Colonic mucosa (tissue), 4 donors: ENCODE measurements around the gene C17orf67. TPM values are rescaled to one million over a fixed set of nuclear protein-coding genes. Genes with fewer than 3 reads are reported as not detected.

ENCODE experiments used
- DNase-seq: peaks from one replicate; pipeline ENCODE4 v3.0.0-alpha.2; 2020
- H3K27ac ChIP-seq: fragments of 200-600 bp; one replicate; pipeline ENCODE4 v1.8.0; 2021
- H3K27me3 ChIP-seq: fragments of 200-600 bp; one replicate; pipeline ENCODE4 v1.8.0; 2021
- H3K36me3 ChIP-seq: fragments of 200-600 bp; one replicate; pipeline ENCODE4 v1.8.0; 2021
- H3K4me1 ChIP-seq: fragments of 200-600 bp; one replicate; pipeline ENCODE4 v1.8.0; 2021; ENCODE audit warnings: mild to moderate bottlenecking
- H3K4me3 ChIP-seq: fragments of 200-600 bp; one replicate; pipeline ENCODE4 v1.8.0; 2021
- H3K9ac ChIP-seq, 2 donors: one replicate each; pipeline ENCODE4 v1.7.0; 2013; ENCODE audit warnings: control low read depth in 2 of 2, low read depth in 2 of 2, low read length in 2 of 2
- H3K9me3 ChIP-seq: fragments of 200-600 bp; one replicate; pipeline ENCODE4 v1.8.0; 2021
- intact Hi-C: fragments of 100-400 bp; cut with DNase I; formaldehyde crosslinking; loops from one replicate; pipeline ENCODE4 v1.14.1; 2022
- total RNA-seq, 2 donors: library from RNA; stranded (reverse); fragmentation: NEBNext Ultra II Directional in 1 of 2; extraction: Animal tissue kit (Norgen Biotek cat#: 25700) in 1 of 2; gene quantifications; one replicate each; pipeline ENCODE4 v1.2.1, GENCODE V29; 2021
- TF ChIP-seq, protein P1 (sequence below): fragments of 200-600 bp; IDR thresholded peaks from one replicate; pipeline ENCODE4 v1.8.0; 2022; ENCODE audit warnings: antibody characterized with exemption, mild to moderate bottlenecking
- donor health status: healthy.
- donor health status: DM: no; HTN: no; CAD: no.
- donor health status: DM: no; HTN: no; CAD: no.

Gene C17orf67
- total RNA-seq, 2 donors from 2014 or later, result 1.4 to 1.7 TPM

DNA sequence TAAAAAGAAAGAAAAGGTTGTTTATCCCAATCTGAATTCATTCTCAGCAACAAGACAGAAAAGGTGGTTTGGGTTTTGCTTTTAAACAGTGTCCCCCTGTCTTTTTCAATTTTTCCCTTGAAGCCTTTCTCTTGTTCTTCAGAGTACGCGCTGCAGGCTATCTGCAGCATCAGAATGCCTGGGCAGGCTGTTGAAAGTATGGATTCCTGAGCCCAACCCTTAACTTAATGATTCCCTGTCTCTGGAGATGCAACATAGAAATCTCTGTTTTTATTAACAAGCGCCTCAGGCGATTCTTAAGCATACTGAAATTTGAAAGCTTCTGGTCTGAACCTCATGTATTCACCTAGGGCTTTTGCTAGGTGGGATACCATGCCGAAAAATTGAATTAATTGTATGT is 32.4 kb upstream of the C17orf67 start:
- DNase-seq, result no peak
- Histone ChIP-seq H3K9me3 (no peaks in the 10 kb centered on the region), H3K4me3 (no peak overlapping the region), H3K27ac (no peak overlapping the region), H3K4me1 (no peaks in the 10 kb centered on the region), H3K36me3 (no peaks in the 10 kb centered on the region), H3K9ac (no peak overlapping the region), H3K27me3 (no peaks in the 10 kb centered on the region)
- intact Hi-C loops, result no loop called here
- TF ChIP-seq, protein P1, sequence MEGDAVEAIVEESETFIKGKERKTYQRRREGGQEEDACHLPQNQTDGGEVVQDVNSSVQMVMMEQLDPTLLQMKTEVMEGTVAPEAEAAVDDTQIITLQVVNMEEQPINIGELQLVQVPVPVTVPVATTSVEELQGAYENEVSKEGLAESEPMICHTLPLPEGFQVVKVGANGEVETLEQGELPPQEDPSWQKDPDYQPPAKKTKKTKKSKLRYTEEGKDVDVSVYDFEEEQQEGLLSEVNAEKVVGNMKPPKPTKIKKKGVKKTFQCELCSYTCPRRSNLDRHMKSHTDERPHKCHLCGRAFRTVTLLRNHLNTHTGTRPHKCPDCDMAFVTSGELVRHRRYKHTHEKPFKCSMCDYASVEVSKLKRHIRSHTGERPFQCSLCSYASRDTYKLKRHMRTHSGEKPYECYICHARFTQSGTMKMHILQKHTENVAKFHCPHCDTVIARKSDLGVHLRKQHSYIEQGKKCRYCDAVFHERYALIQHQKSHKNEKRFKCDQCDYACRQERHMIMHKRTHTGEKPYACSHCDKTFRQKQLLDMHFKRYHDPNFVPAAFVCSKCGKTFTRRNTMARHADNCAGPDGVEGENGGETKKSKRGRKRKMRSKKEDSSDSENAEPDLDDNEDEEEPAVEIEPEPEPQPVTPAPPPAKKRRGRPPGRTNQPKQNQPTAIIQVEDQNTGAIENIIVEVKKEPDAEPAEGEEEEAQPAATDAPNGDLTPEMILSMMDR, result no peak

DNA sequence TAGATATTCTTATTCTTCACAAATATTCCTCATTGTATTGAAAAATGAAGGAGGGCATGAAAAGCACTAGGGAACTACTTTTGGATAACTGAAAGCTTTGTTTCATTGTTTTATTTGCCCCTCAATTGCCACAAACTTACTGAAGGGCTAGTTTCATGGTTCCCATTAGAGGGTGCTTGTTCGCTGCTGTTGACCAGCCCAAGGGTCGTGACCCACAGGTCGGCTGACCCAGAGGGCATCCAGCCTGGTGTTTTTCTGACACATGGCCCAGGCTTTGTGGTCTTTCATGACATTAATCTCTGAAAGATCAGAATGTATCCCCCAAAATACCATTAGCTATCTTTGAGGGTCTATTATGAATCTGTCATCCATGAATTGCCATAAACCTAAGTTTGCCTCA is 30.3 kb upstream of the C17orf67 start:
- no peaks in the 10 kb centered on the region for H3K27me3 ChIP-seq
- H3K4me3 ChIP-seq, result no peak overlapping the region
- H3K27ac ChIP-seq, result no peak overlapping the region
- intact Hi-C loops, result no loop called here
- no peak for DNase-seq
- H3K4me1 ChIP-seq, result no peaks in the 10 kb centered on the region
- H3K9me3 ChIP-seq, result no peaks in the 10 kb centered on the region
- H3K36me3 ChIP-seq, result no peaks in the 10 kb centered on the region
- H3K9ac ChIP-seq, result no peak overlapping the region
- TF ChIP-seq, protein P1, result no peak

DNA sequence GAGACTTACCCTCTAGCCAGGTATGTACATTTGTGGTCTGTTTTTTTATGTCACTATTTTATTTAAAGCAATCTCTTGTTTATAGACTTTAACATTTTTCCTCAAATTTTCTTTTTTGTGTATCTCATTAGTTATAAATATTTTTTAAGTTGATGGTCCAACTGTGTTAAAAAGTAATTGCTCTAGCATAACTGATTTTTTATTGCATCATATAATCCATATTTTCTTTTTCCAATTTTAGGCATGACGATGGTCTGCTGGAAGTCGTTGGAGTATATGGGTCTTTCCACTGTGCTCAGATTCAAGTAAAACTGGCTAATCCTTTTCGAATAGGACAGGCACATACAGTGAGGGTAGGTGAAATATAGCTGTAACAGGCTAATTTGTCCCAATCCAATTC is 28.2 kb upstream of the C17orf67 start:
- Histone ChIP-seq H3K27me3 (no peaks in the 10 kb centered on the region), H3K9me3 (no peaks in the 10 kb centered on the region), H3K27ac (no peak overlapping the region), H3K36me3 (no peaks in the 10 kb centered on the region), H3K4me3 (no peak overlapping the region), H3K4me1 (no peaks in the 10 kb centered on the region), H3K9ac (no peak overlapping the region)
- intact Hi-C loops, result no loop called here
- TF ChIP-seq, protein P1, result no peak
- DNase-seq, result no peak

DNA sequence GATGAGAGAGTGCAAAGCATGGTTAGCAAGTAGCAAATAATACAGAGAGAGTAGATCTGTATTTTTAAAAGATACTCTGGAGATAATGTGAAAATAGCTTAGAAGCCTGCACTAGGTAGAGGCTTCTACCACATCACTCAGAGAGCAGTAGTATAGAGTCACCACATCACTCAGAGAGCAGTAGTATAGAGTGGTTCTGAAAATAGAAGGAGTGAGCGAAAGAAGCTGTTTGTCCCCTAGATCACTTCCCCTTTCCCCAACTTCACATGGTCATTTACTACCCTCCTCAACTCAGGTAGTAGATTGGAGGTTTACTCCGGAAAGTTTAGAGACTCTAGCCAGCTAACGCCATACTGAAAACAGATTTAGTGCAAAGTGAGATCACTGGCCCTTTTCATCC is 17.3 kb upstream of the C17orf67 start:
- intact Hi-C loops, result no loop called here
- Histone ChIP-seq H3K4me1 (no peaks in the 10 kb centered on the region), H3K9ac (no peak overlapping the region), H3K27ac (no peak overlapping the region), H3K9me3 (no peaks in the 10 kb centered on the region), H3K36me3 (no peaks in the 10 kb centered on the region), H3K4me3 (no peak overlapping the region), H3K27me3 (no peaks in the 10 kb centered on the region)
- DNase-seq, result no peak
- TF ChIP-seq, protein P1, result no peak

DNA sequence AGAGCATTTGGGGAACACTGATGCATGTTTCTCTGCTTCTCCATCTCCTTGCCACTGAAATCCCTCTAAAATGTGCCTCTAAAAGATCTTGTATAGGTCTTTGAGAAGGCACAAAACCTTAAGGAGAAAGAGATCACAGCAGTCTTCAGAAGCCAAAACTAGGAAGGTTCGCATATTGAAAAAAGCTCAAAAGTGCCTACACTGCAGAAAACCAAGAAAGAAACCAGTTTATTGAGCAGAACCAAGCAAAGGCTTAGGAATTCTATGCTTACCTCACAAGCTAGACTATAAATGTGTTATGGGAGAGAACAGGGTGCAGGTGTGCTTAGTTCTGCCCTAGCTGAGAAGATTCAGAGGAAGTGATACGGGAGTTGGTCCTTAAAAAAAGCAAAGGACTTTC is 16.9 kb upstream of the C17orf67 start:
- DNase-seq, result no peak
- H3K27me3 ChIP-seq, result no peaks in the 10 kb centered on the region
- H3K4me1 ChIP-seq, result no peaks in the 10 kb centered on the region
- no peak overlapping the region for H3K9ac ChIP-seq
- H3K9me3 ChIP-seq, result no peaks in the 10 kb centered on the region
- TF ChIP-seq, protein P1, result no peak
- no peak overlapping the region for H3K4me3 ChIP-seq
- no peak overlapping the region for H3K27ac ChIP-seq
- intact Hi-C loops, result no loop called here
- no peaks in the 10 kb centered on the region for H3K36me3 ChIP-seq

DNA sequence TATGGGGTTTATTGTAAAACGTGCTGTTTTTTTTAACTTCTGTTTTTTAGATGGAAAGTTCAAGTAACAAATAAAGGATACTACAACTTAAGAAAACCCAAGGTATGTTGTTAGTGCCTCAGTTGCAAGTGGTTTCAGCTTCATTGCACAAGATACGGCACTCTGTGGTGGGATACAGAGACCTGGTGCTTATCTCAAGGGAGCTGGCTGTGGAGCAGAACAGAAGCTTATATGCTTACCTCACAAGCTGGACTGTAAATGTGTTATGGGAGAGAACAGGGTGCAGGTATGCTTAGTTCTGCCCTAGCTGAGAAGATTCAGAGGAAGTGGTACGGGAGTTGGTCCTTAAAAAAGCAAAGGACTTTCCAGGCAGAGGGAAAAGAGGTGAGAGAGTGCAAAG is 15.4 kb upstream of the C17orf67 start:
- Histone ChIP-seq H3K27me3 (no peaks in the 10 kb centered on the region), H3K4me3 (no peak overlapping the region), H3K27ac (no peak overlapping the region), H3K9me3 (no peaks in the 10 kb centered on the region), H3K4me1 (no peaks in the 10 kb centered on the region), H3K9ac (no peak overlapping the region), H3K36me3 (no peaks in the 10 kb centered on the region)
- no peak for DNase-seq
- intact Hi-C loops, result no loop called here
- TF ChIP-seq, protein P1, result no peak
